Muscle layer of colon (tissue), 2 donors: ENCODE data around the gene CYP2W1.
A peak's percentile ranks its signal among the peaks of the same experiment; 100 is the strongest.
"Not testable (repeated sequence)": the region's sequence is repeated elsewhere in the genome, so short reads cannot be mapped to it uniquely, and the experiment has no call there.

Experiments
- H3K27ac ChIP-seq: one replicate; pipeline ENCODE4 v1.7.0; 2013; ENCODE audit warnings: low read depth, mild to moderate bottlenecking, low read length, moderate library complexity
- H3K27me3 ChIP-seq, 2 donors: one replicate each; pipeline ENCODE4 v1.7.0; 2013; ENCODE audit warnings: low read length in 2 of 2, mild to moderate bottlenecking in 2 of 2; ENCODE audit not compliant: insufficient read depth in 2 of 2, control insufficient read depth in 1 of 2
- H3K36me3 ChIP-seq: one replicate; pipeline ENCODE4 v1.7.0; 2013; ENCODE audit warnings: mild to moderate bottlenecking, low read length; ENCODE audit not compliant: insufficient read depth
- H3K4me1 ChIP-seq: one replicate; pipeline ENCODE4 v1.7.0; 2013; ENCODE audit warnings: mild to moderate bottlenecking, low read length; ENCODE audit not compliant: insufficient read depth
- H3K4me3 ChIP-seq, 2 donors: one replicate each; pipeline ENCODE4 v1.7.0; 2013; ENCODE audit warnings: low read length in 2 of 2, low read depth in 1 of 2, mild to moderate bottlenecking in 1 of 2, moderate library complexity in 1 of 2
- H3K9ac ChIP-seq: one replicate; pipeline ENCODE4 v1.7.0; 2013; ENCODE audit warnings: low read length
- H3K9me3 ChIP-seq: one replicate; pipeline ENCODE4 v1.7.0; 2013; ENCODE audit warnings: mild to moderate bottlenecking, low read length
- donor health status: abdominal sarcoma.
- donor health status: Adenocarcinoma of cecum.

The CYP2W1 gene

GRCh38 chr7:953547-954327 lies 29.2 kb upstream of the CYP2W1 start:
- Histone ChIP-seq H3K9ac (no peak overlapping the region), H3K27ac (peak overlapping the region; percentile 75), H3K4me3 (peak overlapping the region; percentile 27 to 61), H3K27me3 (peaks cover 0 to 6% of the 10 kb centered on the region in 2 donors), H3K4me1 (peaks cover 9% of the 10 kb centered on the region), H3K9me3 (no peaks in the 10 kb centered on the region), H3K36me3 (no peaks in the 10 kb centered on the region)

- Histone ChIP-seq H3K4me1 (peaks cover 9% of the 10 kb centered on the region), H3K4me3 (peak within 1 kb of the TSS; percentile 27 to 61), H3K9me3 (no peaks in the 10 kb centered on the region), H3K9ac (no peak within 1 kb of the TSS), H3K36me3 (no peaks in the 10 kb centered on the region), H3K27ac (peak within 1 kb of the TSS; percentile 75), H3K27me3 (peaks cover 0 to 6% of the 10 kb centered on the region in 2 donors)
These were observed 28.4 kb upstream of the CYP2W1 start, which contains the start of gene ADAP1 for GRCh38 chr7:954330-955238. ADAP1 (minus strand) TSS chr7:954680; CDS start chr7:954477, 203 bp downstream.

- Histone ChIP-seq H3K9ac (no peak overlapping the region), H3K4me3 (no peak overlapping the region), H3K27me3 (peaks cover 0 to 6% of the 10 kb centered on the region in 2 donors), H3K9me3 (no peaks in the 10 kb centered on the region), H3K36me3 (no peaks in the 10 kb centered on the region), H3K4me1 (peaks cover 9% of the 10 kb centered on the region), H3K27ac (no peak overlapping the region)
These were observed 26.9 kb upstream of the CYP2W1 start for GRCh38 chr7:956031-956430.

GRCh38 chr7:957418-958220 lies 25.4 kb upstream of the CYP2W1 start:
- Histone ChIP-seq H3K27me3 (peaks cover 0 to 6% of the 10 kb centered on the region in 2 donors), H3K27ac (no peak overlapping the region), H3K36me3 (no peaks in the 10 kb centered on the region), H3K9ac (no peak overlapping the region), H3K9me3 (no peaks in the 10 kb centered on the region), H3K4me1 (peaks cover 13% of the 10 kb centered on the region), H3K4me3 (no peak overlapping the region)

- Histone ChIP-seq H3K27ac (no peak overlapping the region), H3K4me1 (peaks cover 10% of the 10 kb centered on the region), H3K4me3 (no peak overlapping the region), H3K9ac (no peak overlapping the region), H3K36me3 (no peaks in the 10 kb centered on the region), H3K9me3 (no peaks in the 10 kb centered on the region), H3K27me3 (peaks cover 0 to 6% of the 10 kb centered on the region in 2 donors)
These were observed 24.5 kb upstream of the CYP2W1 start for GRCh38 chr7:958221-959200.

- Histone ChIP-seq H3K27me3 (peaks cover 0 to 6% of the 10 kb centered on the region in 2 donors), H3K4me1 (peaks cover 15% of the 10 kb centered on the region), H3K9ac (no peak overlapping the region), H3K9me3 (no peaks in the 10 kb centered on the region), H3K36me3 (no peaks in the 10 kb centered on the region), H3K4me3 (no peak overlapping the region), H3K27ac (no peak overlapping the region)
These were observed 23.7 kb upstream of the CYP2W1 start for GRCh38 chr7:959271-959670.

GRCh38 chr7:959740-960139 lies 23.2 kb upstream of the CYP2W1 start:
- H3K9me3 ChIP-seq, H3K27ac ChIP-seq, H3K4me3 ChIP-seq, H3K9ac ChIP-seq, H3K36me3 ChIP-seq, H3K27me3 ChIP-seq: not testable (repeated sequence)
- H3K4me1 ChIP-seq = peaks cover 20% of the 10 kb centered on the region

GRCh38 chr7:960269-960871 lies 22.6 kb upstream of the CYP2W1 start:
- no peaks in the 10 kb centered on the region for H3K9me3 ChIP-seq
- H3K27ac ChIP-seq = peak overlapping the region; percentile 39
- no peak overlapping the region for H3K9ac ChIP-seq
- H3K27me3 ChIP-seq = peaks cover 0 to 6% of the 10 kb centered on the region in 2 donors
- no peaks in the 10 kb centered on the region for H3K36me3 ChIP-seq
- H3K4me1 ChIP-seq = peaks cover 26% of the 10 kb centered on the region
- H3K4me3 ChIP-seq = no peak overlapping the region

GRCh38 chr7:960972-961371 lies 22.0 kb upstream of the CYP2W1 start:
- peaks cover 30% of the 10 kb centered on the region for H3K4me1 ChIP-seq
- H3K4me3 ChIP-seq, H3K9me3 ChIP-seq, H3K27me3 ChIP-seq, H3K36me3 ChIP-seq, H3K9ac ChIP-seq: not testable (repeated sequence)
- peak overlapping the region; percentile 39 for H3K27ac ChIP-seq
